Erythroblast (primary cell): ENCODE results near the gene MGAT5.

Experiments
- GATA1 ChIP-seq: IDR thresholded peaks from 2 replicates; pipeline ENCODE4 v1.6.1; 2011; ENCODE audit warnings: low read depth, mild to moderate bottlenecking, control low read depth, low read length, moderate library complexity
- POLR2A ChIP-seq: IDR thresholded peaks from 2 replicates; pipeline ENCODE4 v1.6.1; 2011; ENCODE audit warnings: mild to moderate bottlenecking, low read length

- TF ChIP-seq POLR2A (no peak), GATA1 (no peak)
Observed at GRCh38 chr2:134284119-134284670, 30.3 kb downstream of the MGAT5 start.
